ENCODE measurements around the gene SAE1.

SAE1 gene

GRCh38 chr19:47210689-47211316, 80.2 kb downstream of the SAE1 start:
- Histone ChIP-seq H3K36me3 (ENCODE audit: control insufficient read depth, insufficient read depth, low read length) (no peaks in the 10 kb centered on the region), H3K4me3 (ENCODE audit: low read length) (no peak overlapping the region), H3K9ac (ENCODE audit: low read length) (peak overlapping the region; percentile 22), H3K27me3 (ENCODE audit: control insufficient read depth, insufficient read depth, low read length) (no peaks in the 10 kb centered on the region), H3K9me3 (ENCODE audit: control insufficient read depth, low read length) (no peaks in the 10 kb centered on the region), H3K4me1 (ENCODE audit: control insufficient read depth, insufficient read depth, low read length) (peaks cover 7% of the 10 kb centered on the region)

GRCh38 chr19:47215581-47215980, 84.9 kb downstream of the SAE1 start:
- H3K9ac ChIP-seq (ENCODE audit: low read length) = no peak overlapping the region
- H3K9me3 ChIP-seq (ENCODE audit: control insufficient read depth, low read length) = no peaks in the 10 kb centered on the region
- H3K4me1 ChIP-seq (ENCODE audit: control insufficient read depth, insufficient read depth, low read length) = peaks cover 7% of the 10 kb centered on the region
- no peak overlapping the region for H3K4me3 ChIP-seq (ENCODE audit: low read length)
- no peaks in the 10 kb centered on the region for H3K36me3 ChIP-seq (ENCODE audit: control insufficient read depth, insufficient read depth, low read length)
- H3K27me3 ChIP-seq (ENCODE audit: control insufficient read depth, insufficient read depth, low read length) = no peaks in the 10 kb centered on the region

GRCh38 chr19:47221080-47221841, 90.6 kb downstream of the SAE1 start:
- Histone ChIP-seq H3K36me3 (ENCODE audit: control insufficient read depth, insufficient read depth, low read length) (no peaks in the 10 kb centered on the region), H3K9ac (ENCODE audit: low read length) (no peak overlapping the region), H3K4me3 (ENCODE audit: low read length) (no peak overlapping the region), H3K9me3 (ENCODE audit: control insufficient read depth, low read length) (no peaks in the 10 kb centered on the region), H3K27me3 (ENCODE audit: control insufficient read depth, insufficient read depth, low read length) (no peaks in the 10 kb centered on the region), H3K4me1 (ENCODE audit: control insufficient read depth, insufficient read depth, low read length) (peaks cover 7% of the 10 kb centered on the region)

- Histone ChIP-seq H3K4me3 (ENCODE audit: low read length) (no peak overlapping the region), H3K27me3 (ENCODE audit: control insufficient read depth, insufficient read depth, low read length) (no peaks in the 10 kb centered on the region), H3K9me3 (ENCODE audit: control insufficient read depth, low read length) (no peaks in the 10 kb centered on the region), H3K36me3 (ENCODE audit: control insufficient read depth, insufficient read depth, low read length) (no peaks in the 10 kb centered on the region), H3K9ac (ENCODE audit: low read length) (no peak overlapping the region), H3K4me1 (ENCODE audit: control insufficient read depth, insufficient read depth, low read length) (peaks cover 13% of the 10 kb centered on the region)
Measured at GRCh38 chr19:47221890-47222289, 91.3 kb downstream of the SAE1 start.

GRCh38 chr19:47225746-47226425, 95.3 kb downstream of the SAE1 start:
- H3K4me3 ChIP-seq (ENCODE audit: low read length) = peak overlapping the region; percentile 80
- H3K4me1 ChIP-seq (ENCODE audit: control insufficient read depth, insufficient read depth, low read length) = peaks cover 41% of the 10 kb centered on the region
- H3K36me3 ChIP-seq (ENCODE audit: control insufficient read depth, insufficient read depth, low read length) = no peaks in the 10 kb centered on the region
- H3K9me3 ChIP-seq (ENCODE audit: control insufficient read depth, low read length) = no peaks in the 10 kb centered on the region
- peaks cover 7% of the 10 kb centered on the region for H3K27me3 ChIP-seq (ENCODE audit: control insufficient read depth, insufficient read depth, low read length)
- peak overlapping the region; percentile 94 for H3K9ac ChIP-seq (ENCODE audit: low read length)

DNA sequence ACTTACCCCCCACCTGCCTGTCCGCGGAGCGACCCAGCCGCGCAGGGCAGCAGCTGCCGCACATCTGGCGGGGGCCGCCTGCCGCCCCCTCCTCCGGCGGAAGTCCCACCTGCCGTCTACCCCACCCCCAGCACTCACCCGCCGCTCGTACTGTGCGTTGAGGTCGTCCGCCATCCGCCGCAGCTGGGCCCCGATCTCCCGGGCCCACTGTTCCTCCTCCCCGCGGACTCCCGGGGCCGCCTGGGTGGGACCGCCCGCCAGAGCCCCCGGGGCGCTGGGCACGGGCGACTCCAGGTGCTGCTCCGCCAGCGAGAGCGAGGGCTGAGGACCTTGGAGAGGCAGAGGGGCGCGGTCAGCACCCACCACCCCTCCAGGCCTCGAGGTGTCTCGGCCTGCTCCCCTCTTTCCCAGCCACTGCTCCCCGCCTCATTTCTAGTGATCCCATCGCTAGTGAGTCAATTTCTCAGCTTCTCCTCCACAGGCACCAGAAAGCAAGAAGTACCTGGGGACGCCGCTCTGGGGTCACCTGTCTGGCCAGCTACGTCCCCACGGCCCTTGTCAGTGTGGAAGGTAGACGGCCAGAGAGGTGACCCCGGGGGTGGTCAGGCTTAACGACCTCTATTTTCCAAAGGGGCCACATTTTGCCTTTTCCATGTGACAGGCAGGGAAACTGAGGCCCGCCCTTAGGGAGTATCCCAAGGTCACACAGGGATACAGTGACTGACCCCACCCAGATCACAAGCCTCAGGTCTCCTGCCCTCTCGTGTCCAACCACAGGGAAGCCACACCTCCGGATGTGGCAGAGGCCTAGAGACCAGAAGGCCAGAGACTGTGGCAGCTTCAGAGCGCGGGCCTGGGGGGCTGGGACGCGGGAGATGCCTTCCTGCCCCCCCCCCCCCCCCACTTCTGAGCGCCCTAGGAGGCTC, 96.1 kb downstream of the SAE1 start:
- Histone ChIP-seq H3K27me3 (ENCODE audit: control insufficient read depth, insufficient read depth, low read length) (peaks cover 7% of the 10 kb centered on the region), H3K4me1 (ENCODE audit: control insufficient read depth, insufficient read depth, low read length) (peaks cover 45% of the 10 kb centered on the region), H3K9me3 (ENCODE audit: control insufficient read depth, low read length) (no peaks in the 10 kb centered on the region), H3K4me3 (ENCODE audit: low read length) (peak overlapping the region; percentile 80), H3K9ac (ENCODE audit: low read length) (peak overlapping the region; percentile 94), H3K36me3 (ENCODE audit: control insufficient read depth, insufficient read depth, low read length) (no peaks in the 10 kb centered on the region)

GRCh38 chr19:47227352-47228167, 96.9 kb downstream of the SAE1 start:
- peak overlapping the region; percentile 80 for H3K4me3 ChIP-seq (ENCODE audit: low read length)
- H3K9me3 ChIP-seq (ENCODE audit: control insufficient read depth, low read length) = no peaks in the 10 kb centered on the region
- H3K36me3 ChIP-seq (ENCODE audit: control insufficient read depth, insufficient read depth, low read length) = no peaks in the 10 kb centered on the region
- peaks cover 54% of the 10 kb centered on the region for H3K4me1 ChIP-seq (ENCODE audit: control insufficient read depth, insufficient read depth, low read length)
- H3K9ac ChIP-seq (ENCODE audit: low read length) = peak overlapping the region; percentile 94
- H3K27me3 ChIP-seq (ENCODE audit: control insufficient read depth, insufficient read depth, low read length) = peaks cover 7% of the 10 kb centered on the region

GRCh38 chr19:47228168-47228936, 97.7 kb downstream of the SAE1 start:
- Histone ChIP-seq H3K9me3 (ENCODE audit: control insufficient read depth, low read length) (no peaks in the 10 kb centered on the region), H3K4me3 (ENCODE audit: low read length) (peak overlapping the region; percentile 80), H3K36me3 (ENCODE audit: control insufficient read depth, insufficient read depth, low read length) (no peaks in the 10 kb centered on the region), H3K27me3 (ENCODE audit: control insufficient read depth, insufficient read depth, low read length) (peaks cover 7% of the 10 kb centered on the region), H3K4me1 (ENCODE audit: control insufficient read depth, insufficient read depth, low read length) (peaks cover 58% of the 10 kb centered on the region), H3K9ac (ENCODE audit: low read length) (peak overlapping the region; percentile 94)

DNA sequence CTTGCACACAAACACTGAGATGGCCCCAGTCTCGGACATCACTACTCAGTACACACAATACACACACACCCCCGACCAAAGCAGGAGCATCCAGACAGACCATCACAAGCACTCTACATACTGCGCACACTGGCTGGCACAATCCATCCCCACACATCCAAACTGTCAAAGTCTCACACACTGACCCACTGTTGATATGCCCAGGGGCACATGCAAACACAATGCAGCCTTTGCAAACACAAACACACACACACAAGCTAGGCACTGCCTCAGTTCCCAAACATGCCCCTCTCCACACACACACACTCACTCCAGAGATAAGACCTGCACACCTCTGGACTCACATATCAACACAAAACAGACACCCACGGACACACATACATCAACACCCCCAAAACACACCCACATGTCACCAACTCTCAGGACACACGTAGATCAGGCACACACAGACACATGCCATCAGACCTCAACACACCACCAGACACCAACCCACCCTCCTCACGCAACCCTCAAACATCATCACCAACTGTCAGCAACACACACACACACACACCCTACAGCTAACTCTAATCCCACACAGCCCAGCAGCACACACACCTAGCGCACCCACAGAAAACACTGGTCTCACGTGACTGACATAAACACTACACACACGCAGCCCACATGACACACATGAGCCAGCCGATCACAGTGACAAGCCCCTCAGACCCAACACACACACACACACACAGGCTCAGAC, 98.5 kb downstream of the SAE1 start:
- H3K4me1 ChIP-seq (ENCODE audit: control insufficient read depth, insufficient read depth, low read length) = peaks cover 58% of the 10 kb centered on the region
- H3K4me3 ChIP-seq (ENCODE audit: low read length) = peak overlapping the region; percentile 60
- peaks cover 7% of the 10 kb centered on the region for H3K27me3 ChIP-seq (ENCODE audit: control insufficient read depth, insufficient read depth, low read length)
- H3K36me3 ChIP-seq (ENCODE audit: control insufficient read depth, insufficient read depth, low read length) = no peaks in the 10 kb centered on the region
- H3K9me3 ChIP-seq (ENCODE audit: control insufficient read depth, low read length) = no peaks in the 10 kb centered on the region
- H3K9ac ChIP-seq (ENCODE audit: low read length) = peak overlapping the region; percentile 94

GRCh38 chr19:47229676-47230053, 99.0 kb downstream of the SAE1 start:
- H3K36me3 ChIP-seq (ENCODE audit: control insufficient read depth, insufficient read depth, low read length) = no peaks in the 10 kb centered on the region
- H3K9ac ChIP-seq (ENCODE audit: low read length) = peak overlapping the region; percentile 94
- peaks cover 7% of the 10 kb centered on the region for H3K27me3 ChIP-seq (ENCODE audit: control insufficient read depth, insufficient read depth, low read length)
- peak overlapping the region; percentile 60 for H3K4me3 ChIP-seq (ENCODE audit: low read length)
- no peaks in the 10 kb centered on the region for H3K9me3 ChIP-seq (ENCODE audit: control insufficient read depth, low read length)
- peaks cover 58% of the 10 kb centered on the region for H3K4me1 ChIP-seq (ENCODE audit: control insufficient read depth, insufficient read depth, low read length)
